NCI-H1436 treated with DMSO at 0.1 percent for 48 hours (cell line): ENCODE measurements around the gene XXYLT1.
"Not testable (repeated sequence)": the region's sequence is repeated elsewhere in the genome, so short reads cannot be mapped to it uniquely, and the experiment has no call there.

Experiments used
- DNase-seq: peaks from one replicate; lab custom pipeline; 2025; lab: John Stamatoyannopoulos, UW

The XXYLT1 gene

DNA sequence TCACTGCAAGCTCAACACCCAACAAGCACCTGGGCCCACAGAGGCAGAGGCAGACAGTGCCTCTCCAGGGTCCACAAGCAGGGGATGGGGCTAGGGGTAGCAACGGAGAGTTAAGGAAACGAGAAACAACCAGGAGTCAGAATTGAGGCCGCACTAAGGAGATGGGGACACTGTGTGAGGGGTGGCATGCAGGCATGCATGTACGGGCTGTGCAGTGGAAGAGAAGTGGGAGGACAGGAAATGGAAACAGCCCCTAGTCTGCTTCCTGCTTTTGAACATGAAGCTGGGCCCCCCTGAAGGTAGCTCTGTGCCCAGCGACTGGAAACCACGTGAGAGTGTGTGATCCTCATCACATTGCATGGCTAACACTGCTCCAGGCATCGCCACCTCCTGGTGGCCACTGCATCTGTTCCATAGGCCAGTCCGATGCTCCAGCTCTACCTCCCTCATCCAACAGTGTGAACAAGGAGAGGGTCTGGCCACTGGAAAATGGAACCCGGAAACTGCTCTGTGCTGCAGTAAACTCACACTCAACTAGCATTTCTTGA lies 44.0 kb downstream of the XXYLT1 start:
- DNase-seq = no peak

DNA sequence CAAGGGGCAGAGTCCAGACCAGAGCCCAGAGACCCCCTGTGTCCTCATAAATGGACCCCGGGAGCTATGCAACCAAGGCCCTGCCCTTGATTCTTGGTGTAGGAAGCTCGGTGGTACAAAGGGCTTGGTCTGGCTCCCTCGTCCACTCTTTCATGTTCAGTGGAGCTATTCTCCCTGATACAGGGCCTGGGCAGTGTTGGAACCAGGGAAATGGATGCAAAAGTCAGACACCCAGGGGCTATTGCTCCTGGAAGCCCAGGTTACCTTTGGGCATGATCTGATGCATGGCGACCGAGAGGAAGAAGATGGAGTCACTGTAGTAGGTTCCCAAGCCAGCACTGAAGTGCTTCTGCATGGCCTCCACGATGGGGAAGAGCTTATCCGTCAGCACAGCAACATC lies 44.5 kb downstream of the XXYLT1 start:
- DNase-seq = no peak

DNA sequence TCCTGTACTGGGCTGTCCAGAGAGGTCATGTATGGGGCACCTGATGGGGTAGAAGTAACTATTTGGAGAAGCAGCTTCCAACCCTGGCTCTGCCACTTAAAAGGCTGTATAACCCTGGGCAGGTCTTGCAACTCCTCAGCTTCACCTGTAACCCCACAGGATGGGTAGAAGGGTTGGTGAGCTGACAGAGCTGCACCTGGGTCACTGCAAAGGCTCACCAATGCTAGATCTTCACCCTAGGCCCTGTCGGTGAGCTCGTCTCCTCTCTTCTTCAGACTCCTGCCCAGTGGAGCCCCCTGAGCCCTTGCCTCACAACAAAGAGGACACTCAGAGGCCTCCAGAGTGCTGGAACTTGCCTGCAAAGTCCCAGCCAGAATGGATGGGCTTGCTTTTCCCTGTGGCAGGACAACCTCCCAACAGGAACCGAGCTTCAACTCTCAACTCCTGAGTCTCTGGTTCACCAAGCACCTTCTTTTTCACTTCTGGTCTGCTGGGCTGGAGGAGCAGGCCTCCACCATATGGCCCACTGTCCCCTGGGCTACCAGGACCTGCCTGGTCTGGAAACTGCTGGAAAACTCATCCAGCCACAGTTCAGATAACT lies 45.9 kb downstream of the XXYLT1 start:
- DNase-seq = no peak

DNA sequence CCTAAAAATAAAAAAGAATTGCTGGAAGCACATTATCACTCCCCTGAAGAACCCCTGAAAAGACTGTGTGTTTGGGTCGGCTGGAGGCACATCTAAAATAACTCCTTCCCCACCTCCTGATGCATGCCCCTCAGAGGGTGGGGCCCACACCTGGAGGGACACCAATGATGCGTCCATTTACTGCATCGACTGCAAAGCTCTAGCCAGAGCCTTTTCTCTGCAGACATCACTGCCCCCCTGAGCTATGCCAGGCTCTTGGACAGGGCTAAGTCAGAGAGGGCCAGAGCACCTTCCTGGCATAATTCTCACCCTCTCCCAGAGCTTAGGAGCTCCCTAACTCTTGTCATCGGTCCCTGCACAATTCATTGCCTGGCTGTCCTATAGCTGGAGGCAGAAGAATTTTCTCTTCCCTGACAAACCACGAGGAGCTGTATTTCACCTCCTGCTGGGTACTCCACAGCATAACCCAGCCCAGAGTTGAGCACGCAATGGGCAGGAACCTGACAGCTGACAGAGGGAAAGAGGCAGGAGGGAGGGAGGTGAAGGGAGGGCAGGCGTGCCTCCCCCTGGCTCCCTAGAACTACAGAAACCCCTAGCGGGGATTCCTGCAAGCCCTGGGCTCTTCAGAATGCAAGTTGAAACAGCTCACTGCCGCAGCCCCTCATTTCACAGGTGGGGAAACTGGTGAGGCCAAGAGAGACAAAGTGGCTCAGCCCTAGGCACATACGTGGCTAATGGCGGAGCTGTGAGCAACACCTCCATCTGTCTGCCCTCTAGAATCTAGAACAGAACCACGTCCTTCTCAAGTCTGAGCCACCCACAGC lies 46.6 kb downstream of the XXYLT1 start:
- no peak for DNase-seq

DNA sequence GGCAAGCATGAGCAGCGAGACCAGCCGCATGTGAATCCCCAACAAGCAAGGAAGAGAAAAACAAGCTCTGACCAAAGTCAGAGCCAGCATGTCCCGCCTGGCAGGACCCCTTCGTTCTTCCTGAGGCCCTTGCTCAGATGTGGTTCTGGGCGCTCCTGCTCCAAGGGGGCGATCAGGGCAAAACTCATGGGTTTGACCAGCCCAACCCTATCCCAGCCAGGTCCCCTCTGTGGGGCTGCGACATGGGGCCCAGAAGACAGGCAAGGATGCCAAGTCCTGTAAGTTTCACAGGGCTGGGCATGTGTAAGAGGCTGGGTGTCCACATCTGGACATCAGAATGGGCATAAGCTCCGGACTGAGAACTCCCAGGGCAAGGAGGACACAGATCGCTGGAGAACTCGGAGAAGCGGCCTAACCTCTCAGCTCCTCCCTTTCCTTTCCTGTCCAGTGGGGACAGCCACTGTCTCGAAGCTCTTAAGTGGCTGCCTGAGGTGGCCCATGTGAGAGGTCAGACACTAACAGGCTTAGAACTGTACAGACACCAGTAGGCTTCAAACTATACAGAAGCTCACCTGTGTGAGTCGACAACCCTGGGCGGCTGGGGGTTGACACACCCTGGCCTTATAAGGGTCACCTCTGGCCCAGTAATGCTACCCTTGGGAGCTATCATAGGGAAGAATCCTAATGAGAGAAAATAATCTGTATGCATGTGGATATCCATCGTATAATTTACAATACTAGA lies 48.9 kb downstream of the XXYLT1 start:
- DNase-seq = no peak

DNA sequence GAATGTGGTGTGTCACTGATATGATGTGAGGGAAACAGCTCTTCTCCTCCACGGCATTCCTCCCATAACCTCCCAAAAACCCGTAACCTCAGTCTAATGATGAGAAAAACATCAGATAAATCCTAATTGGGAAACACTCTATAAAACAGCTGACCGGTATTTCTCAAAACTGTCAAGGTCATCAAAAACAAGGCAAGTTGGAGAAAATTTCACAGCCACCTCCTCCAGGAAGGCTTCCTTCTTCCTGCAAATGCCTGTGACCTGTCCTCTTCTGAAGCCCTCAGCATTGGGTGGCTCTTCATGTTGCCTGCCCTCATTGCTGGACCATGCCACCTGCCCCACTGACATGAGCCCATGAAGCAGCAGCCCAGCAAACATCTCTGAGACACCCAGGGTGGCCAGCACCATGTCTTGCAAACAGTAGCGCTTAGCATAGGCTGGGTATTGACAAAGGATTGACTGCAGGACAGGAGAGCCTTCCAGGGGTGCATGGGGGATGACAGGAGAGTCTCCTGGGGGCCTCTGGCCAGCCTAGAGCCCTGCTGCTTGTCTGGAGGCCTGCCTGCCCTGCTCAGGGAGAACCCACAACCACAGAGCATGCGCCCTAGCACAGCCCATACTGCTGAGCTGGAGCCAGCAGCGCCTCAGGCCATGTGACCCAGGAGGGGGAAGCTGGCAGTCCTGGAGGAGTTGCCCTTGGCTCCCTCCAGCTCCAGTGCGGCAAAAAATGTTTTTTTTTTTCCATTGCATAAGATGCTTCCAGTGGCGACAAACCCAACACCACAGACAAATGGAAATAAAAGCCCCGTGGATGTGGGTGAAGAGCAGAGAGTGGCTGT lies 49.7 kb downstream of the XXYLT1 start:
- DNase-seq = no peak

DNA sequence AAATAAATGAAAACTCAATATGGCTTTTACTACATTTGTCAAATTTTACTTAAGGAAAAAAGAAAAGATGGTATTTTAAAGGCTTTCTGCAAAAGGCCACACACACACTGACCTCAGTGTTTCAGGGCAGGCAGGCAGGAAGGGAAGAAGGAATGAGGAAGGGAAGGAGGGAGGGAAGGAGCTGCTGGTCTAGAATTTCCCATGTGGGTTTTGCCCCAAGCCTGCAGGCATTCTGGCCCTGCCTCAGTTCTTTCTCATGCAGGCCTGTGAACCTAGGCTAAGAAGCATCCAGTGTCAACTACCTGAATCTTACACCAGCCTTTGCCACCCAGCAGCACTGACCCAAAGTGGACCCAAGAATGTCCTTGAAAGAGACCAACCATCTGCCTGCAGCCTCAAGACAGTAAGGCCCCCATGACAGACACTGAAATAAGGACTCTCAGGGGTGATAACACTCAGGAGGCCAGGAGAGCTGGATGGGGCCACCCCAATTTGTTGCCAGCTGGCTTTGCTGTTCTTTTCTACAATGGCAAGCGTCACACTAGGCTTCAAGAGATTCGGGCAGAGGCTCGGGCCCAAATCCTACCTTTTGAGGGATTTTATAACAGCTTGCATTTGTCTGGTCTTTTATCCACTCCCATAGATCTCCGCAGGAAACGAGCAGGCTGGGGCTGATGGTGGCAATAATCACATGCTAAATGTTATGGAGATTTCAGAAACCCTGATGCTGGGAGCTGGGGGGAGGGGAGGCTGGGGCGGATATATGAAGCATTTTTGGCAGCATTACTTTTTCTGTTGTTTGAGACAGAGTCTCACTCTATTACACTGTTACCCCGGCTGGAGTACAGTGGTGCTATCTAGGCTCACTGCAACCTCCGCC lies 51.4 kb downstream of the XXYLT1 start:
- no peak for DNase-seq

DNA sequence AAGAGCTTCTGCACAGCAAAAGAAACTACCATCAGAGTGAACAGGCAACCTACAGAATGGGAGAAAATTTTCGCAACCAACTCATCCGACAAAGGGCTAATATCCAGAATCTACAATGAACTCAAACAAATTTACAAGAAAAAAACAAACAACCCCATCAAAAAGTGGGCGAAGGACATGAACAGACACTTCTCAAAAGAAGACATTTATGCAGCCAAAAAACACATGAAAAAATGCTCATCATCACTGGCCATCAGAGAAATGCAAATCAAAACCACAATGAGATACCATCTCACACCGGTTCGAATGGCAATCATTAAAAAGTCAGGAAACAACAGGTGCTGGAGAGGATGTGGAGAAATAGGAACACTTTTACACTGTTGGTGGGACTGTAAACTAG lies 52.6 kb downstream of the XXYLT1 start:
- DNase-seq = not testable (repeated sequence)

DNA sequence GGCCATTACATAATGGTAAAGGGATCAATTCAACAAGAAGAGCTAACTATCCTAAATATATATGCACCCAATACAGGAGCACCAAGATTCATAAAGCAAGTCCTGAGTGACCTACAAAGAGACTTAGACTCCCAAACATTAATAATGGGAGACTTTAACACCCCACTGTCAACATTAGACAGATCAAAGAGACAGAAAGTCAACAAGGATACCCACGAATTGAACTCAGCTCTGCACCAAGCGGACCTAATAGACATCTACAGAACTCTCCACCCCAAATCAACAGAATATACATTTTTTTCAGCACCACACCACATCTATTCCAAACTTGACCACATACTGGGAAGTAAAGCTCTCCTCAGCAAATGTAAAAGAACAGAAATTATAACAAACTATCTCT lies 55.4 kb downstream of the XXYLT1 start:
- not testable (repeated sequence) for DNase-seq

DNA sequence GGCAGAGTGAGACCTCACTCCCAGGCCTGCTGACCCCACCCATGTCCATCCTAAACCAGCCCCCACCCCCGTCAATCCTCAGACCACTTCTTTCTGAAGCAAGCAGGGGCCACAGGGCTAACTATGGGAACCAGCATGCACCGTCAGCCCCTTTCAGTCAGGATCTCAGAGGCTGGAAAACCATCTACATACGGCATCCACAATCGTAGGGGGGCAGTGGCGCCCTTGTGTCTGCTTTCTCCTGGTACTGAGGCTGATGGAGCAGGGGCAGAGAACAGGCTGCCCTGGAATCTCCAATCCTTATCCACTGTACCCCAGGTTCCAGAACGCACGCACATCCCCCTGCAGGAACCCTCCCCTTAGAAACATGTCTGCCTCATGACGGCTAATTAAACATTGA lies 56.6 kb downstream of the XXYLT1 start:
- DNase-seq = no peak

DNA sequence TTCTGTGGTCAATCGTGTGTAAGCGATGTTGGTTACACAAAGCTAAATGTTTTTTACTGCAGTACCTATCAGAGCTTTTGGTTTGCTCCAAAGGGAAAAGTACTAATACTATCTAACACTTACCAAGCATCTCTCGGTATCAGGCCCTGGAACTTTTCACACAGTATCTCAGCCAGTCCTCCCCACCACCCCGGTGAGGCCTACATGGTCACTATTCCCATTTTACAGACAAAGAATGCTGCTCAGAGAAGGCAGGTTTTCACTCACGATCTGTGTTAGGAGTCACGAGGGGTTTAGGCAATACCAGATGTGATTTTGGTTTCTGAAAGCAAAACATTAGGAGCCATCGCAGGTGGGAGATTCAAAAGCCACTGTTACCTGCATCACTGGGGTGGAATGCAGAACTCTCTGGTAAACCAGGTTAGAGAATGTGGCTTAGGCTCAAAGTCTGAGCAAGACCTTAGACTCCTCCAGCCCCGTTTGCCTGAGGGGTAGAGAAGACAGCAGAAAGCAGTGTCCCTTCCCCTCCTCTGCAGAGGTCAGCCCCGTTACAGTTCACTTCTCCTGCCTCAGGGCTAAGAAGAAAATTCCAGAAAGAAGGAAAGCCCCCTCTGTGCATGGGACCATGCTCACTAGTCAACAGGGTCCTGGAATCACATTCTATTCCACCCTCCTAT lies 57.2 kb downstream of the XXYLT1 start:
- no peak for DNase-seq

DNA sequence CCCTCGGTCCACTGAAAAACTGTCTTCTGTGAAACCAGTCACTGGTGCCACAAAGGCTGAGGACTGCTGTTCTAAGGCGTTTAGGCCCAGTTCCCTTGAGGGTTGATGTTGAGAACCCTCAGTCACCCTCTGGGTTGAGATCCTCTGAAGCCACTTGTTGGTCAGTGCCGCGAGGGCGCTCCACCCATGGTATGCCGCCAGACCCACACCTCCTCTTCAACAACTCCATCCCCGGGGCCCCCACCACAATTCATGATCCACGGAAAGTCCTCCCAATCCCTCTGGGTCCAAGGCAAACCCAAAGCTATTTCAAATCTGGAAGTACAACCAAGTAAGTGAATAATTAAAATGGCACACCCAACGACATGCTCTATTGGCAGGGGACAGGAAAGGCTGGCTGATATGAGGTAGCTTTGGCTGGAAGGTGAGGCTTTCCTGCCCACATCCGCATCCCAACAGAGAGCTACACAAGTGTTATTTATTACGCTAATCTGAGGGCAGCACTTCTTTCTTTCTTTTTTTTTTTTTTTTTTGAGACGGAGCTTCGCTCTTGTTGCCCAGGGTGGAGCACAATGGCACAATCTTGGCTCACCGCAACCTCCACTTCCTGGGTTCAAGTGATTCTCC lies 58.1 kb downstream of the XXYLT1 start:
- DNase-seq = no peak

DNA sequence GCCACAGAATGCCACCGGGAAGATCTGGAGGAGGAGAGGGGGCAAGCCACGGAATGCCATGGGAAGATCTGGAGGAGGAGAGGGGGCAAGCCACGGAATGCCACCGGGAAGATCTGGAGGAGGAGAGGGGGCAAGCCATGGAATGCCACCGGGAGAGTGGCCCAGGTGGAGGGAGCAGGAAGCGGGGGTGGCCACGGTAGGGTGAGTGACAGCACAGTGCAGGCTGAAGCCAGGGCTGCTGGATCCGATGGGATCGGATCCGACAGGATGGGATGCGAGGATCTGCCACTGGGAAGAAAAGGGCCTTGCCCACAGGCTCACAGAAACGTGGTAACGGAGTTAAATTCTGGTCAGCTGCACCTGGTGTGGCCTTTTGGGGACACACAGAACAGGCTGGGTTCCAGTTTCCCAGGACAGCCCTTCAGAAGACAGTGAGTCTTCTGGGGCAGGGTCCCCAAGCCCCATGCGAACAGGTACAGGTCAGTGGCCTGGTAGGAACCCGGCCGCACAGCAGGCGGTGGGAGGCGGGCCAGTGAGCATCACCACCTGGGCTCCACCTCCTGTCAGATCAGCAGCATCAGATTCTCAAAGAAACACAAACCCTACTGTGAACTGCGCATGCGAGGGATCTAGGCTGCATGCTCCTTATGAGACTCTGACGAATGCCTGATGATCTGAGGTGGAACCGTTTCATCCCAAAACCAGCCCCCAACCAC lies 58.8 kb downstream of the XXYLT1 start:
- no peak for DNase-seq

DNA sequence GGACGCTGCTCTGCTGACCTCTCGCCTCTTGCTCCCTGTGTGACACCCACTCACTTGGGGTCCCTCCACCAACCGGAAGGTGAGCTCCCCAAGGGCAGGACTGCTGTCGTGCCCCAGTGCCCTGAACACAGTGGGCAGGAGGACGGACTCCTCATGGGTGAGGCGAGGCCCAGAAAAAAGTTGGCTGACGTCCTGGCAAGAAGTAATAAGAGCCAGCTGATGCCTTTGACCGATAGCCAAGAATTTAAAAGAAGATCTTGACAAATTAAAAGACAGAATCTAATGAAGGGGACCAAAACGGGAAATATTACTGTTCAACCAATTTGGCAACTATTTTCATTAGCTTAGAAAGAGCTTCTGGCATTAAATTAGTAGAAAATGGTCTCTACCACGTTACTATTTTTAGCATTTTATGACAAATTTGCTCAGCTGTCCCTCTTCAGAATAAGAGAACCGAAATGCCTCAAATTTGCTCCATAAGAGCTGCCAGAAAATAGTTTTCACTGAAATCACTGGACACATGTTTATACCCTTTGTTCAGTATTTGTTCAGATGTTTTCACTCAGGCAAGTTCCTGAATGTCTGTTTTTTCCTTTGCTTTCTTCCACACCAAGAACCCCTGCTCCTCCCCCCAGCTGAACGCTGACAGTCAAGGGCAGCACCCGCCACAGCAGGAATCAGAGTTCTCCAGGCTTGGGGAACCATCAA lies 60.5 kb downstream of the XXYLT1 start:
- DNase-seq = no peak

DNA sequence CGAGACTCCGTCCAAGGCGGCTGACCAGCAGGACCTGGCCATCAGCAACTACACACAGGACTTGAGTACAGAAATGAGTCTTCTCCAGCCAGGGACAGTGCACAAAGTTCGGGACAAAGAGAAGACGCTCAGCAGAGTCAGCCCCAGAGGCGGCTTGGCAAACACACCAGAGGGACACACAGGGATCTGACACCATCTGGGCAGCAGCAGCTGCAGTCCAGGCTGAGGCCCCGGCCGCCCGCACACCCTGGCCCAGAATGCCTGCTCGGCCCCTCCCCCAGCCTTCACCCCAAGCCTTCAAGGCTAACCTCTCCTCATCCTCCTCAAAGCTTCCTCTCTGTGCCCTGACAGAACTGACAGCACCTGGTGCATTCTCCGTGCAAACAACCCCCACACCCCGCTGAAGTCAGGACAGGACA lies 61.1 kb downstream of the XXYLT1 start:
- no peak for DNase-seq

DNA sequence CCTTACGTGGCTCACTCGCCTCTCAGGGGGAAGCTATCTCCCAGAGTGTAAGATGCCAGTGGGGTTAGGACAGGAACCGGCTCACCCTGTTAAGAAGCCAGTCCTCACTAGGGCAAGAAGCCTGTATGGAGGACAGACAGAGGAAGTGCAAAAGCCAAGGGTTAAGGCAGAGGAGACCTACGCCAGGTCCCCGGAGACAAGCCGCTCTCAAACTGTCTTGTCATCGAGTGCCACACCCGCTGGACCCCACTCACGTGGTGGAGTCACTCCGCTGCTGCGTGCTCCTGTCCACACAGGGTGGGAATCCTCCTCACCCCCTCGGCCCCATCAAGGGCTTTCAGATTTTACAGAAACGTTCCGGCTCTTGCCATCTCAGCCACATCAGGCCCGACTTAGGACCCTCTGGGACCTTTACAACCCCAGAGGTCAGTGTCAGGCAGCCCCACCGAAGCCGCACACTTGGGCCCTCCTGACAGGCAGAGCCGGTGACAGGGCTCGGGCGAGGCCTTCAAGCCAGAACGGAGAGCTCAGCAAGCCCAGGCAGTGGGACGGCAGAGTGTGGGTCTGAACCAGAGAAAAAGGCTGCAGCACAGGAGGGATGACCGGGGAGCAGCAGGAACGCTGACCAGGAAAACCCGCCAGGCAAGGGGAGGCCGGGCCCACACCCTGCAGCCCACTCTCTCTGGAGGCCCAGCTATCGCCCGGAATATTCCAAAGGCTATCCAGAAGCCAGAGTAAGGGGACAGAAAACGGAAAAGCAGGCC lies 61.7 kb downstream of the XXYLT1 start:
- DNase-seq = no peak

DNA sequence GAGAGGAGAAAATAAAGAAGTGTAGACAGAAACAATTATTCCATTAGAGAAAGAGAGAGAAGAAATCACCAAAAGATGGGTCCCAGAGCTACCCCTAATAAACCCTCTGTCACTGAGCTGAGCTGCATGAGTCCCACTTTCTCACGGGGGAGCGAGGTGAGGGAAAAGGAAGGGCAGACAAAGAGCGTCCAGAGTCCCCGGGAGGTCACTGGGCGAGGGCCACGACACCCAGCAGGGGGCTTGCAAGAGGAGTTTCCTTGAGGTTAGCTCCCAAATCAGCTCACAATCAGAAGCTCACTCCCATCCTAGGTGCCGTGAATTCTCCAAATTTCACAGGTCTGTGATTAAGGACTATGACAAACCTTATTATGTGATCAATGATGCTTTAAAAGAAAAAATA lies 62.3 kb downstream of the XXYLT1 start:
- no peak for DNase-seq

DNA sequence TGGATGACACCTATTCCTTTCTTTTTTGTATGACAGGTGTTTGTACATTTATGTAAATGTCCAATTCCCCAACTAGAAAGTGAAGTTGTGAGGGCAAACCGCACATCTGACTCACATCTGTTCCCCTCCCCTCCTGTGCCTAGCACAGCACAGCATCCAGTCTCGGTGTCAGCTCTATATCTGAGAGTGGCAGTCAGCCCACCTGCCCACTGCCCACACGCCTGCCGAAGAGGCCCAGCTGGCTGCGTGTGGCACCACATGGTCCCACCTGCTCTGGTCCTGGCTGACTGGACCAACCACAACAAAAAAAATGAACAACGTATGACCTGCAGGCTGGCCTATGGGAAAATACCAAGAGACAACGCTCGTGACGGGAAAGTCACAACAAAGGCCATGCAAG lies 62.8 kb downstream of the XXYLT1 start:
- no peak for DNase-seq
